HG03565 (cell line): Measurements from ENCODE around the gene DLK1.

Source experiments
- ATAC-seq: cut with Tn5 transposase; IDR thresholded peaks from one replicate; pipeline ENCODE4 v1.9.1; 2021; ENCODE audit warnings: mild to moderate bottlenecking, moderate library complexity; ENCODE audit not compliant: unreplicated experiment

DLK1 gene

DNA sequence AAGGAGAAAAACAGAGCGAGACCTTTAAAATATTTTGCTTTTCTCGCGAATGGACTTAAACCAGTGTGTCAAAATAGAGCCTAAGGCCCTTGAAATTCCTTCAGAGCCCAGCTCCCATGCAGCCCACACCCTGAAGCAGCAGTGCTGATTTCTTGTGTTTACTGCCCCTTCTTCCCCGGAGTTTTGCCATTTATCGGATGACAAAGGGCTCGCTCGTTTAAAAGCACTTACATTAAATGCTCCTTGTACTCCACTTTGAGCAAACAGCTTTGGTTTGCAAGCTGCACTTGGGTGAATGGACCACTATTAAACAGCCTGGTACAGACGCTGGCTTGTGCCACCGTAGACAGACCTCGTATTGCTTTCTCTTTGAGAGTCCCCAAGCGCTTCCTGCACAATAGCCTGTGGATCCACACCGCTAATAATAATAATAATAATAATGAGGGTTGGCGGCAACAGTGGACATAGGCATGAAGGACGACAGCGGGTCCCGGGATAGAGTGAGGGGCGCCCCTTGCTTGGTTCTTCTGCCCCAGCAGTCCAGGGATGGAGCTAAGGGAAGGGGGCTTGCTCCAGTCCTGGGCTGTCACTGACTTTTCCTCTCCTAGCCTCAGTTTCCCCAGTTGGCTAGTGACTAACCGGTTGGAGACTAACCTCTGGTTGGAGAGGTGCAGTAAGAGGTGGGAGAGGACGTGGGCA lies 6.6 kb downstream of the DLK1 start:
- ATAC-seq: no peak

DNA sequence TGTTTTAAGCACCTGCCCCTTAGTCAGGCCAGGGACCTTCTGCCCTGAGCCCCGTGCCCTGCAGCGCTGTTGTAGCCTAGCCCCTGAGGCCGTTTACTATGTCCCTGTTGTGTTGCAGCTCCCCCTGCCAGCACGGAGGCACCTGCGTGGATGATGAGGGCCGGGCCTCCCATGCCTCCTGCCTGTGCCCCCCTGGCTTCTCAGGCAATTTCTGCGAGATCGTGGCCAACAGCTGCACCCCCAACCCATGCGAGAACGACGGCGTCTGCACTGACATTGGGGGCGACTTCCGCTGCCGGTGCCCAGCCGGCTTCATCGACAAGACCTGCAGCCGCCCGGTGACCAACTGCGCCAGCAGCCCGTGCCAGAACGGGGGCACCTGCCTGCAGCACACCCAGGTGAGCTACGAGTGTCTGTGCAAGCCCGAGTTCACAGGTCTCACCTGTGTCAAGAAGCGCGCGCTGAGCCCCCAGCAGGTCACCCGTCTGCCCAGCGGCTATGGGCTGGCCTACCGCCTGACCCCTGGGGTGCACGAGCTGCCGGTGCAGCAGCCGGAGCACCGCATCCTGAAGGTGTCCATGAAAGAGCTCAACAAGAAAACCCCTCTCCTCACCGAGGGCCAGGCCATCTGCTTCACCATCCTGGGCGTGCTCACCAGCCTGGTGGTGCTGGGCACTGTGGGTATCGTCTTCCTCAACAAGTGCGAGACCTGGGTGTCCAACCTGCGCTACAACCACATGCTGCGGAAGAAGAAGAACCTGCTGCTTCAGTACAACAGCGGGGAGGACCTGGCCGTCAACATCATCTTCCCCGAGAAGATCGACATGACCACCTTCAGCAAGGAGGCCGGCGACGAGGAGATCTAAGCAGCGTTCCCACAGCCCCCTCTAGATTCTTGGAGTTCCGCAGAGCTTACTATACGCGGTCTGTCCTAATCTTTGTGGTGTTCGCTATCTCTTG lies 7.6 kb downstream of the DLK1 start:
- ATAC-seq: no peak

DNA sequence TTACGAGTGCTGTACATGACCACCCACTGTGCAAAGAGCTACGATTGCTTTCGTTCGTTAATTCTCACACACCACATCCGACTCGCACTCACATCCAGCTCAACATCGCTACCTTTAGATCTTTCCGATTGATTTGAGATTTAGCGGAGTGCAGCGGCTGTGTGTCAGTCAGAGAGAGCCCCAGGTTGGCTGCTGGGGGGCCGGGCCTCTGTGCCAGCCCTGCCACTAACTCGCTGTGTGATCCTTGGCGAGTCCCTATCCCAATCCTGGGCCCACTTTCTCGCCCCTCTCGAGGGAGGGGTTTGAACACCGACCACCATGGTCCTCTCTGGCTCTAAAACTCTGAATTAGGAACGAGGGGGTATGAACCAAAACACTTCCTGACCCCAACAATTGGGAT lies 8.6 kb downstream of the DLK1 start:
- ATAC-seq: no peak

DNA sequence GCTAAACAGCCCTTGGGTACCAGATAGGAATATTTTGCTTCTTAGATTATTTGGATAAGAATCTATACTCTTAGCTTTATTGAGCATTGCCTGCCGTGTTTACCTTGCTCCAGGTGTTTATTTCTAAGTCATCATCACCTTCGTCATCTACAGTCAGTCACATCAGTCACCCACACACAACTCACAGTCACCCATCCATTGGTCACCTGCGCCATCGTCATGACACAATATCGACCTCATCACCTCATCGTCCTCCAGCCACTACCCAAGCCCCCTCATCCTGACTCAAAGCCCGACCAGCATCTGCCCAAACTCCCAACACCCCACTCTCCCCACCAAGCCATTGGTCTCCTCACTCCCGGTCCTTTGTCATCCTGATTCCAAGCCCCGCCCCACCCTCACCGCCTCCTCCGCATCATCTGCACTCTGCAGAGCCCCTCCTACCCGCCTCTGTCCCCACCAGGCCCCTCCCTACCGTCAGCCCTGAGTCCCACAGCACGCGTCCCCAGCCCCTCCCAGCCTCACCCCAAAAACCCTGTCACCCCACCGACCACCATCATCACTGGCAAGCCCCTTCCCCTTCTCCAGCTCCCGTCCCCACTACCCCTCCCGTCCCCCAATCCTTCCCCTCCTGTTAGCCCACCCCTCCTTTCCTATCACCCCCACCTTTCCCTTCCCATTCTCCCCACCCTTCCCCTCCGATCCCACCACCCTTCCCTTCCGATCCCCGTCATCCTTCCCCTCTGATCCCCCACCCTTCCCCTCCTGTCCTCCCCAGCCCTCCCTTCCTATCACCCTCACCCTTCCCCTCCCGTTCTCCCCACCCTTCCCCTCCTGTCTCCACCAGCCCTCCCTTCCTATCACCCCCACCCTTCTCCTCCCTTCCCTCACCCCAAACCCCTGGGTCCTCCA lies 9.8 kb downstream of the DLK1 start:
- ATAC-seq: no peak

DNA sequence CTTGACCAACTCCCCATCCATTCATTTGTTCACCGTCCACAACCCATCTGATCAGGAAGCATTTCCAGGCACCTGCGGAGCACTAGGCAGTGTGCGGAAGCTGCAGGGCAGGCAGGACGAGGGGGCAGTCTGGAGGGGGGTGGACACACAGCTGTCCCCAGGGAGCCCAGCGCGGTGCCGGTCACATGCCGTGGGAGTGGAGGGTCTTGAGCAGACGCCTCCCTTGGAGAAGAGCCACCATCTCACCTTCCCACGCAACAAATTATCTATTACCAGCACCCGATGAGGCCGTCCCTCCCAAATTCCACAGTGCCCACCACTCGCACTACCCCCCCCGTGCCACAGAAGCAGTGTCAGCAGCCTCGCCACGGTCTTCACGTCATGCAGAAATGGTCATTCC lies 10.8 kb downstream of the DLK1 start:
- ATAC-seq: no peak

DNA sequence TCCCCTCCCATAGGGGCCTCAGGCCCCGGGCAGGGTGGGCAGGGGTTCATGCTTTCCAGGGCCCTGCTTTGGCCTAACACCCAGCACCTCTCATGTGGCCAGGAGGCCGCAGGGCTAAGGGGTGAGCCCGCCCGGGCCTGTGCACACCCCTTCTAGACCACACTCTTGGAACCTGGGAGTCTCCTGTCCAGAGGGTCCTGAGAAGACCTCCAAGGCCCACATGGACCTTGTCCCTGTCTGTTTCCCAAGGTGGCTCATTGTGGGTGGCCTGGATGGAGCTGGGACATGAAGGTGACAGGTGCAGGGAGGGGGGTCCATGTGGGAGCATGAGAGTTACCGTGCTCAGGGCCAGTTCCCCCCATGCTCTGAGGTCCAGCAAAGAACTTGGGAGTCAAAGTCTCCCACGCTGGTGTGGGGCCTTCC lies 11.6 kb downstream of the DLK1 start:
- ATAC-seq: no peak

DNA sequence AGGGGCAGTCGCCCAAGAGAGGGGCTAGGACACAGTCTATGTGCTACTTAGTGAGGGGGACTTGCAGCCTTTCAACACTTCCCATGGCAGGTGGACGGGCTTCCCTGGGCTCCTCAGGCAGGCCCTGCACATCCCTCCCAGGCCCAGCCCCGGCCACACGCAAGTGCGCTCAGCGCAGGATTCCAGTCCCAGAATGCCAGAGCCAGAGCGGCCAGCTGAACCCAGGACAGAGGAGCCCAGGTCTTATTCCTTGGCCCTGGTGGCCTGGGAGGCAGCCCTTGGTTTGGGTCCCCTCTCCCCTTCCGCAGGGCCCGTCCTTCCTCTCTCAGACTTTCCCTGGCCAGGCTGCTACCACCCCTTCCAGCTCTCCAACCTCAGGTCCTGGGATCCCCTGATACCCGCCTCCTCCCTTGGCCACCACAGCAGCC lies 12.0 kb downstream of the DLK1 start:
- no peak for ATAC-seq

DNA sequence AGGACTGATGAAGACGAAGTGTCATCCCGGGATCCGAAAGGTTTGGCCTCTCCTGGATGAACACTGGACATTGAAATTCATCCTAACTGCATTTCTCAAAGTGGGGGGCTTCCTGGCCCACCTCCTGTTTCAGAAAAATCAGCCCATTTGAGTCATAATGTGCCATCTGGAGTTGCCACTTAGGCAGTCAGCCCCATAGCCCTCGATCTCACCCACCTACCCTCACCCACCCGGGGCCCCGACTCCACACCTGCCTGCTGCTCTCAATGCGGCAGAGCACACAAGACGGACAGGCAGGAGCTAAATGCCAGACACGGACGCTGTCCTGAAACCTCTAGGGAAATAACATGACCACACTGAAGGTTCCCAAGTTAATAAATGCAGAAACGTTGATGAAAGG lies 12.6 kb downstream of the DLK1 start:
- ATAC-seq: no peak

DNA sequence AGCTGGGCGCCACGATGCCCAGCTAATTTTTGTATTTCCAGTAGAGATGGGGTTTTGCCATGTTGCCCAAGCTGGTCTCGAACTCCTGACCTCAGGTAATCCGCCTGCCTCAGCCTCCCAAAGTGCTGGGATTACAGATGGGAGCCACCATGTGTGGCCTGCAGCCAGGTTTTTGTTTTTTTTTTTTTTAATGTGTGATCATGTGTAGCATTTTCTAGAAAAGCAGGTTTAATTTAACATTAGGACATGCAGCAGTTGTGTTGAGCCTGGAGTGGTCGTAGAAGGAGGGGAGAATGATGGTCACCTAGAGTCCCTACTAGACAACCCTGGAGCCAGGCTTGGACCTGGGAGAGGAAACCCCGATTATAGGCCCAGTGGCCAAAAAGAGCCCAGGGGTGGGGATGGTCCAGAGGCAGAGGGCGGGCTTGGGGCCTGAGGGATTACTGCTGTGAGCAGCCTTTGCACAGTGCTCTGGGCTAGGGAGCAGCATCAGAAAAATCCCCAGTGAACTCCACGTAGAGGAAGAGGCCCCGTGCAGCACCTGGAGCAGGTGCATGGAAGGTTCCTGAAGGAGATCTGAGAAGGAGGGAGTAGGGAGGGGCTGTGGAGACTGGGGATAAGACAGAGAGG lies 13.6 kb downstream of the DLK1 start:
- ATAC-seq: no peak

DNA sequence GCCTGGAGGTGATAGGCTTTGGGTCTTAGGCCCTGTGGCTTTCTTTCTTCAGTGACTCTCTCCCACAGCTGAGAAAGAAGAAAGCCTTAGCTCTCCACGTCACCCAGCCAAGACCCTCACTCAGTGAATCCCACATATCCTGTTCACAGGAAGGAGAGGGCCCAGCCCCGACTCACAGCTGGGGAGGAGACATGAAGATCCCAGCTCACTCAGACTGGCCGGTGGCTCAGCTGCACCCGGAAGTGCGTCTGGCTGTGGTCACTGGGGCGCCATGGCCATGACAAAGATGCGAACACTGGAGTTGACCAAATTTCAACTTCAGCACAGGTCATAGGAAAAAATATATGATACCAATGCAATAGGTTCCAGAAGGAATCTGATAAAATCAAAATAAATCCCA lies 14.2 kb downstream of the DLK1 start:
- ATAC-seq: no peak

DNA sequence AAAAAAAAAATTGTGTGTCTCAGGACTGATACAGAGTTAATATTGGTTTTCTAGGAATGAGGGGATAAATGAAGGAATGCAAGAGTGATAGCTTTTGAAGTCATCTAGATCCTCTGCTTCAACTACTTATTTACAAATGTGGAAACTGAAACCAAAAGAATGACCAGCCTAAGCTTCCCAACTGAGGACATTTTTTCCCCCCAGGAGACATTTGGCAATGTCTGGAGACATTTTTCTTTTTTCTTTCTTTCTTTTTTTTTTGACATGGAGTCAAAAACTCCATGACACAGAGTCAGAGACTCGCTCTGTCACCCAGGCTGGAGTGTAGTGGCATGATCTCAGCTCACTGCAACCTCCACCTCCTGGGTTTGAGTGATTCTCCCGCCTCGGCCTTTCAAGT lies 15.3 kb downstream of the DLK1 start:
- no peak for ATAC-seq

DNA sequence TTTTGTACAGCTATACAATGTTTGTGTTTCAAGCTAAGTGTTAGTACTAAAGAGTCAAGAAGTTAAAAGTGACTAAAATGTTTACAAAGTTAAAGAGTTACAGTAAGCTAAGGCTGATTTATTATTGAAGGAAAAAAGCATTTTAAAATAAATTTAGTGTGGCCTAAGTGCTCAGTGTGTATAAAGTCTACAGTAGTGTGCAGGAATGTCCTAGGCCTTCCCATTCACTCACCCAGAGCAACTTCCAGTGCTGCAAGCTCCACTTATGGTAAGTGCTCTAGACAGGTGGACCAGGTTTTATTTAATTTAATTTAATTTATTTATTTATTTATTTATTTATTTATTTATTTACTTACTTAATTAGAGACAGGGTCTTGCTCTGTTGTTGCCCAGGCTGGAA lies 19.6 kb downstream of the DLK1 start:
- no peak for ATAC-seq

DNA sequence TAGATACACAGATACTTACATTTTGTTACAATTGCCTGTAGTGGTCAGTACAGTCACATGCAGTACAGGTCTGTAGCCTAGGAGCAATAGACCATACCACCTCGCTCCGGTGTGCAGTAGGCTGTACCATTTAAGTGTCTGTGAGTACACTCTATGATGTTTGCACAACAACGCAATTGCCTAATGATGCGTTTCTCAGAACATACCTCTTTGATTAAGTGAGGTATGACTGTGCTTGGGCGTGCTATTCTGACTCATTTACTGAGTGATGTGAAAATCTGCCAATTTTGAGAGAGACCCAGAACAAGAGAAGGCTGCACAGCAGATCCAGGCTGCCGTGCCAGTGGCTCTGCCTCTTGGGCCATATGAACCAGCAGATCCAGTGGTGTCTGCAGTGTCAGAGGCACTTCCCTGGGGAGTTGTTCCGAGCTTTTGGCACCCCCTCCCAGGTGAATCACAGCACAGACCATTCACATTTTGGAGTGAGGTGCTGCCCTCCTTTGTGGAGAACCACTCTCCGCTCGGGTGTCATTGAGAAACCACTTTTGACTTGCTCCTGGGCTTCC lies 20.4 kb downstream of the DLK1 start:
- no peak for ATAC-seq

DNA sequence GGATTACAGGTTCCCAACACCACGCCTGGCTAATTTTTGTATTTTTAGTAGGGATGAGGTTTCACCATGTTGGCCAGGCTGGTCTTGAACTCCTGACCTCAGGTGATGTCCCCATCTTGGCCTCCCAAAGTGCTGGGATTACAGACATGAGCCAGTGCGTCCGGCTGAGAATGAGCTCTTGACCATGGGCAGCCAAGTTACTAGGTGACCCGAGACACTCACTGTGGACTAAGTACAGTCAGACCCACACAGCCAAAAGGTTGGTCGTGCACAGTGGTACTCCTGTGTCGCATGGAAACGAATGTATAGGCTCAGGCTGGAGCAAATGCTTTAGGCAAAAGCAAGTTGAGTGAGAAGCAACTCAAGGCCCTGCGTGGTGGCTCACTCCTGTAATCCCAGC lies 21.0 kb downstream of the DLK1 start:
- ATAC-seq: no peak

DNA sequence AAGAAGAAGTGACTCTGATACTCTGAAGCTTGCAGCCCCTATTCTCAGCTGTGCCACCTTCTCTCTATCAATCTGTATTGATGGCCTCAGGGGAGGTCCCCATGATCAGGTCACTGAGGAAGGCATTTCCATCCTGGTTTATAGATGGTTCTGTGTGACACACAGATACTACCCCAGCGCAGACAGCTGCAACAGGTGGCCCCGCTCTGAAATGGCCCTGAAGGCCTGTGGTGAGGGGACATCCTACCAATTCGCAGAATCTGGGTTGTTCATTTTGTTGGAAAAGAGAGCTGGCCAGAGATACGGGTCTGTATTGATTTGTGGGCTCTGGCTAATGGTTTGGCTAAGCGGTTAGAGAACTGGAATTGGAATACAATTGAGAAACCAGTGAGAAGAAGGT lies 21.7 kb downstream of the DLK1 start:
- ATAC-seq: no peak

DNA sequence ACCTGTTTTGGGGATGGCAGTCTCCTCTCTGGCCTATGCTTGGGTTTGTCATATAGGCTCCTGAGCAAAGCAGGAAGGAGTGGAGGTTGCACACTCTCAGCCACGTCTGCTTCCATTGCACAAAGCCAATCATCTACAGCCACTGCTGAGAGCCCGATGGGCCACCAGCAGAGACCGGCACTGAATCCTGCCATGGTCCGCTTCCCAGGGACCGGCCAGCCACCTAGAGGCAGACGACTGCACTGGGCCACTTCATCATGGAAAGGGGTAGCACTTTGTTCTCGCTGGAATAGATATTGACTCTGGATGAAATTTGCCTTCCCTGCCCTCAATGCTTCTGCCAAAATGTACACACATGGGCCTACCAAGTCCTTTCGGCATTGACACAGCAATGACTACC lies 22.3 kb downstream of the DLK1 start:
- ATAC-seq: no peak

DNA sequence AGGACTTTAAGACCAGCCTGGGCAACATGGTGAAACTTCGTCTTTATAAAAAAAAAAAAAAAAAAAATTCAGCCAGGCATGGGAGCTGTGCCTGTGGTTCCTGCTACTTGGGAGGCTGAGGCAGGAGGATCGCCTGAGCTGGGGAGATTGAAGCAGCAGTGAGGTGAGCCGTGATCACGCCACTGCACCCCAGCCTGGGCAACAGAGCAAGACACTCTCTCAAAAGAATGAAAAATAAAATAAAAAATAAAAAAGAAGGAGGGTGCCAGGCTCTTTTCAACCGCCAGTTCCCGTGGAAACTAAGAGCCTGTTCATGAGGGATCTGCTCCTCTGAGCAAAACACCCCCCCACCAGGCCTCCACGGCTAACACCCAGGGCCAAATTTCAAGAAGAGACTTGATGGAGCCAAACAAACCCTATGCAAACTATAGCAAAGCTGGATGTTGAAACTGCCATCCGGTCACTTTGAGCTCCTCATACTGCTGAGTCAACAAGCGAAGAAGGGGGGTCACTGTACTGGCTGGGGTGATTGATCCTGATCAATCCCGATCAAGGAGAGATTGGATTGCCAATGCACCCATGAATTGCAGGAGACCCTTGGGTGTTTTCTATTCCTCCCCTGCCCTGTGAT lies 23.4 kb downstream of the DLK1 start:
- no peak for ATAC-seq

DNA sequence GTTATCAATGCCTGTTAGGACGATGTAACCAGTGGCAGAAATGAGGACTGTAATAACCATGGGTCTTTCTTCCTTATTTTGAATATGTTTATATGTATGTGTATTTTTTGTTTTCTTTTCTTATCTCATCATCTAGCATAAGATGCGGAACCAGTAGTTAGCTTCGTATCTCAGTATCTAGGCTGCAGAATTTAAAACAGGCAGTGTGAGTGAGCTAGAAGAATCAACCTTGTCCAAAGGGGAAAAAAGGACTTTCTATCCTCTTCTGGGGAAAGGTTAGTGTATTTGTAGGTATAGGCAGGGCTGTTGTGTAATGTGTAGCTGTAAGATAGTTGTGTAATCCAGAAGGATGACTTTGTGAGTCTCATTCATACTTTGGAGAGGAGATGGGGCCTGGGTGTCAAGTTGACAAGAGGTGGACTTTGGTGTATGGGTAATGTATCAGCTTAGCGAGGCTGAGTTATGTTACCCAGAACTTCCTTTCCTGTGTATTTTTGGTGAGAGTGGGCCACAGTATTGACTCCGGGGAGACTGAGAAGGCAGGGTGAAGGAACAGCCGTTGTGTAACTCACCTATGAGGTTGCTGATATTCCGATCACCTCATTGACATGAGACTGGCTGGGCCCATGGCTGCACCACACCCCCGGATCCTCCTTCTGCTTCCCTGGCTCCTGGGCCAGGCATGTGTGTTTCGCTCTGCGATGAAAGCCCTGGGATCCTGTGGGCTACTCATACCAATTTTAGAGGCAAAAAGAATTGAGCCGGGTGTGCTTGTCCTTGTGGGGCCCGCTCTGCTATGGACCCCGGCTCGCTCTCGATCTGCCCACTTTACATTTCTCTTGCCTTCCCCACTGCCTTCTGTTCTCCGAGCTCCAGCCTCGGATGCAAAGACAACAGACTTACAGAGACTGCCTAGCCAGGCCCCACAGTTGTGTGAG lies 24.3 kb downstream of the DLK1 start:
- no peak for ATAC-seq

DNA sequence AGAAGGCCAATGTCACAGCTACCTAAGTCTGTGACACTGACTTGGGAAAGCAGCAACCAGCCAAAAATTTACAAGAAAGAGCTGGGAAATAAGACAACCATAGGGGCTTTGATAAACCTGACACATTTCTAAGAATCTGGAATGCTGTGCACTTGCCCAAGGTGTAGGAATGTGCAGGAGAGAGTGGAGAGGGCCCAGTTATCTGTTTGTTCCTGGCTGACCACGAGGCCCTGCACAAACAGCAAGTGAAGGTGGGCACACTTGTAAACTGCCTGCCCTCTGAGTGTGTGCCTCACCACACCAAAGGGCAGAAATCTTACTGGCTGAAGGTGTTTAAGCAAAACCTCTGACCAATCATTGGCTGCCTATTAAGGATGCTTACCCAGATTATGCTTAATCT lies 27.3 kb downstream of the DLK1 start:
- no peak for ATAC-seq
